H7 (cell line): ENCODE measurements around the gene NCSTN. TPM values are rescaled to one million over a fixed set of nuclear protein-coding genes. Genes with fewer than 3 reads are reported as not detected.
A peak's percentile ranks its signal among the peaks of the same experiment; 100 is the strongest.

Experiments
- DNase-seq: peaks from one replicate; pipeline ENCODE4 v3.0.0; 2012
- H3K27me3 ChIP-seq: 2 replicates; pipeline ENCODE4 v1.6.0; 2011; ENCODE audit warnings: mild to moderate bottlenecking, low read length; ENCODE audit not compliant: control insufficient read depth, insufficient read depth
- H3K36me3 ChIP-seq: replicated peaks from 2 replicates; pipeline ENCODE4 v1.5.1; 2011; ENCODE audit warnings: low read length; ENCODE audit not compliant: control insufficient read depth, insufficient read depth
- H3K4me3 ChIP-seq: 2 replicates; pipeline ENCODE4 v1.5.1; 2011; ENCODE audit warnings: low read depth, mild to moderate bottlenecking, control low read depth, low read length, moderate library complexity; ENCODE audit not compliant: insufficient read depth
- total RNA-seq: library from RNA; depleted of rRNA; stranded (reverse); fragments of >200 nt; shearing (Covaris generic); gene quantifications from 2 replicates; pipeline ENCODE4 v1.2.3, GENCODE V29; 2014; rRNA removed

Gene NCSTN
- 83.4 and 94.3 TPM in 2 replicates for total RNA-seq

GRCh38 chr1:160342953-160343869 lies at the start of gene NCSTN, which contains the start of gene COPA:
NCSTN (plus strand) TSS chr1:160343383; CDS start chr1:160343397, 14 bp downstream.
COPA (minus strand) TSS chr1:160343250; CDS start chr1:160343170, 80 bp downstream.
- H3K27me3 ChIP-seq, result no peaks in the 10 kb centered on the region
- DNase-seq, result peak; percentile 93
- peak within 1 kb of the TSS; percentile 73 for H3K4me3 ChIP-seq
- peaks cover 14% of the 10 kb centered on the region for H3K36me3 ChIP-seq

DNA sequence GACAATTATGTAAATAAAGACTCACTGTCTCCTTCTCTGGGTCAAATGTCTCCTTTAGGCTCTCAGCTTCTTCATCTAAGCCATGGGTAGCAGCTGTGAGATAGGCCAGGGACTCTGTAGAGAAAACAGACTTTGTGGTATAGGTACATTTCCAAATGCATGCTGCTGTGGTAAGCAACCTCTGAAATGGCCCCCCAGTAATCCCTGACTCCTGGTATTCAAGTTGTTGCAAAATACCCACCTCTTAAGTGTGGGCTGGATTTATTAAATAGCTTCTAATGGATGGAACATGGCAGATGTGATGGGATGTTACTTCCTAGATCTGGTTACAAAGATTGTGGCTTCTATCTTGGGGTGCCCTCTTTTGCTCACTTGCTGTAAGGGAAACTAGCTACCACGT lies 47.1 kb upstream of the NCSTN start:
- Histone ChIP-seq H3K36me3 (peaks cover 66% of the 10 kb centered on the region), H3K4me3 (no peak overlapping the region), H3K27me3 (no peaks in the 10 kb centered on the region)
- DNase-seq, result no peak

DNA sequence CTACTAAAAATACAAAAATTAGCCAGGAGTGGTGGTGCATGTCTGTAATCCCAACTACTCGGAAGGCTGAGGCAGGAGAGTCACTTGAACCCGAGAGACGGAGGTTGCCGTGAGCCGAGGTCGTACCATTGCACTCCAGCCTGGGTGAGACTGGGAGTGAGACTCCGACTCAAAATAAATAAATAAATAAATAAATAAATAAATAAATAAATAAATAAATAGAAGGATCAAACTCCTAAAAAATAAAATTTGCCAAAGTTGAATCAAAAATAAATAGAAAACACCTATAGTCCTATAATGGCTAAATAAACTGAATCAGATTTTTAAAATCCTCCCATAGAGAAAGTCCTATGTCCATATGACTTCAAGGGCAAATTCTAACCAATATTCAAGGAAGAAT lies 43.0 kb upstream of the NCSTN start:
- no peaks in the 10 kb centered on the region for H3K27me3 ChIP-seq
- peaks cover 30% of the 10 kb centered on the region for H3K36me3 ChIP-seq
- DNase-seq, result no peak
- no peak overlapping the region for H3K4me3 ChIP-seq

GRCh38 chr1:160307118-160307791 lies 35.9 kb upstream of the NCSTN start:
- H3K27me3 ChIP-seq, result no peaks in the 10 kb centered on the region
- peak; percentile 78 for DNase-seq
- no peak overlapping the region for H3K4me3 ChIP-seq
- H3K36me3 ChIP-seq, result peaks cover 35% of the 10 kb centered on the region

DNA sequence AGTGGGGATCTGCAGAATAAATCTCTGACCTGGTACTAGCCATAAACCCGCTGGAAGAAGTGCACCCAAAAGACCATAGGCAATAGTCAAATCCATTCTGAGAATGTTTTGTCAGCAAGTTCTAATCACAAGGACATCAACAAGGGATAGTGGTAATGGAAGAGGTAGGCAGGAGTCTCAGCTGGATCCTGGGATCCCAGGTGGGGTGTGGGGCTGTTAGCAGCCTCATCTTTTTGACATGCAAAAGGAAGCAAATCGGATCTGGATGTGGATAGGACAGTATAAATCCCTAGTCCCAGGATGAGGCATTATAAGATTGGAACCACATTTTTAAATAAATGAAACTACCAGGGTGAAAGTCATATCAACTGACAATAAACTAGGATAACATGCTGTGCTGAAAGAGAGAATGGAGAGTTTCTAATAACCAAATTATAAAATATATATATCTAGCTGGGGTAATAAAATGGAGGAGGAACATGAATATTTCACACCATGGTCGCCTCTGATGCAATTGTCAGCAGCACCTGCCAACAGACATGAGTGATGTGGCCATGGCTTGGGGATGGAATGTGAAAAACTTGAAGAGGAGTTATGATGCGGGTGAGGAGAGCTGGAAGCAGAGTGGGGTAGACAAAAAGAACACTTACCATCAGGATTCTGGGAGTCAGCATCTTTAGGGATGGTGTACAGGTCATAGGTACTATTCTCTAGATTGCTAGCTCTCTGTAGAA lies 34.6 kb upstream of the NCSTN start:
- Histone ChIP-seq H3K27me3 (no peaks in the 10 kb centered on the region), H3K36me3 (peaks cover 42% of the 10 kb centered on the region), H3K4me3 (no peak overlapping the region)
- DNase-seq, result peak; percentile 59

- H3K27me3 ChIP-seq, result no peaks in the 10 kb centered on the region
- peaks cover 45% of the 10 kb centered on the region for H3K36me3 ChIP-seq
- H3K4me3 ChIP-seq, result no peak overlapping the region
- no peak for DNase-seq
Measured at GRCh38 chr1:160309185-160309557, 34.0 kb upstream of the NCSTN start.

GRCh38 chr1:160309571-160309970 lies 33.6 kb upstream of the NCSTN start:
- Histone ChIP-seq H3K4me3 (no peak overlapping the region), H3K27me3 (no peaks in the 10 kb centered on the region), H3K36me3 (peaks cover 46% of the 10 kb centered on the region)
- DNase-seq, result no peak

DNA sequence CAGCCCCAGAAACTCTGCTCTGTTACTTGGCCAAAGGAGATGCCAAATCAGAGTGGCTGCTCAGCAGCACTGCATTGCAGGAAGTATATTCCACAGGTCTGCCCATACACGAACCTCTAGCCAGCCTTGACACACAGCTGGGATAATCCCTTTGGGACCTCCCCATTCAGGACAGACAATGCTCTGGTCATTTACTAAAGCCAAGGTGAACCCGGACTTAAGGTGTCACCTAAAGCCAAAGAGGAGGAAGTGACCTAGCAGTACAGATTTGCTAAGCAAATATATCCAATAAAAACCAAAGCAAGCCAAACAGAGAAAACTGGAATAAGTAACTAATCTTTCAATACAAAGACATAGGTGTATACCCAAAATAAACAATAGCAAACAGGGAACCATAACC lies 27.8 kb upstream of the NCSTN start:
- Histone ChIP-seq H3K4me3 (no peak overlapping the region), H3K36me3 (peaks cover 24% of the 10 kb centered on the region), H3K27me3 (no peaks in the 10 kb centered on the region)
- no peak for DNase-seq

DNA sequence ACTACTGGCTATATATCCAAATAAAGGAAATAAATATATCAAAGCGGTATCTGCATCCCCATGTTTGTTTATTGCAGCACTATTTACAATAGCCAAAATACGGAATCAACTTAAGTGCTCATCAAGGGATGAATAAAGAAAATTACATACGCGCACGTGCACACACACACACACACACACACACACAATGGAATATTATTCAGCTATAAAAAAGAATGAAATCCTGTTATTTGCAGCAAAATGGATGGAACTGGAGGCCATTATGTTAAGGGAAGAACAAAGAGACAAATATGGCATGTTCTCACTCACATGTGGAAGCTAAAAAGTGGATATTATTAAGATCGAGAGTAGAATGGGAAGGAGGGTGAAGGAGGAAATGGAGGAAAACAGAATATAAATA lies 20.4 kb upstream of the NCSTN start:
- peaks cover 17% of the 10 kb centered on the region for H3K36me3 ChIP-seq
- no peaks in the 10 kb centered on the region for H3K27me3 ChIP-seq
- no peak overlapping the region for H3K4me3 ChIP-seq
- DNase-seq, result no peak

DNA sequence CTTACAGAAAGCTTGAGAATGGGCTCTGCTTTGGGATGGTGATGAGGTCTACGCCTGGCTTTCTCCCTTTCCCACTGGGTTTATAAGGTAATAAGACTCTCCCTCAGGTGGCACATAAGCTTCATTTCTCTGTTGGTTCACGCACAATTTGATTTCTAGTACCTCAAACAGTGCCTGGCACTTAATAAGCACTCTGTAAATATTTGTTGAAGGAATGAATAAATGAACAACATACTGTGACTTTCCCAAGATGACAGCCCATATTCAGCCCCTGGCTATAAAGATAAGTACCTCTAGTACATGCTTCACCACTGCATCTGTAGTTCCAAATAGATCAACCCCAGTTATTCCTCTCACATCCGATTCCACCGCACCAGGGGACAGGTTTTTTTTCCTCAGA lies 17.9 kb upstream of the NCSTN start:
- DNase-seq, result no peak
- no peaks in the 10 kb centered on the region for H3K27me3 ChIP-seq
- peaks cover 23% of the 10 kb centered on the region for H3K36me3 ChIP-seq
- no peak overlapping the region for H3K4me3 ChIP-seq

GRCh38 chr1:160326418-160326817 lies 16.8 kb upstream of the NCSTN start:
- Histone ChIP-seq H3K27me3 (no peaks in the 10 kb centered on the region), H3K36me3 (peaks cover 26% of the 10 kb centered on the region), H3K4me3 (no peak overlapping the region)
- DNase-seq, result no peak

- no peak overlapping the region for H3K4me3 ChIP-seq
- peaks cover 31% of the 10 kb centered on the region for H3K36me3 ChIP-seq
- no peaks in the 10 kb centered on the region for H3K27me3 ChIP-seq
- no peak for DNase-seq
Measured at GRCh38 chr1:160328184-160328583, 15.0 kb upstream of the NCSTN start.

GRCh38 chr1:160330119-160330518 lies 13.1 kb upstream of the NCSTN start:
- no peak for DNase-seq
- Histone ChIP-seq H3K4me3 (no peak overlapping the region), H3K36me3 (peaks cover 33% of the 10 kb centered on the region), H3K27me3 (no peaks in the 10 kb centered on the region)

DNA sequence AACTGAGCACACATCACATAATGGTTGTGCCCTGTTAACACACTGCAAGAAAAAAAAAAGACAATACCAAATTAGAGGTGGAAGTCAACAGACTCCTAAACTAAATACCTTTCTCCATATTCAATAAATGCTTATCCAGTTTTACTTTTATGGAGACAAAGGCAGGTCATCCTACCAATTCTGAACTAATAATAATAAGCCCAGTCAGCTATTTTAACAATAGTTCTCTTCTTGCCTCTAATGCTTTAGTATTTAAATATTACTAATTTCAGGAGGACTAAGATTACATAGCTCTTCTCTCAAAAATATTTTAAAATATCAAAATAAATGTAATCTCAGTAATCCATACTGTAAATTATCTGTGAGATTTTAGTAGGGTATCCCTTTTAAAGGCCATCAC lies 10.7 kb upstream of the NCSTN start:
- H3K36me3 ChIP-seq, result peaks cover 25% of the 10 kb centered on the region
- no peaks in the 10 kb centered on the region for H3K27me3 ChIP-seq
- no peak overlapping the region for H3K4me3 ChIP-seq
- DNase-seq, result no peak
